CD4-positive, alpha-beta T cell treated with Interleukin-4 for 1 hour (primary cell): ENCODE data around the gene RNF222.
"Not testable (repeated sequence)": the region's sequence is repeated elsewhere in the genome, so short reads cannot be mapped to it uniquely, and the experiment has no call there.

Experiments used
- DNase-seq, 2 donors: peaks; one replicate each; pipeline ENCODE4 v3.0.0-alpha.2; 2020 to 2022

Gene RNF222

GRCh38 chr17:8377422-8377821 lies 20.2 kb downstream of the RNF222 start:
- DNase-seq: no peak

GRCh38 chr17:8376271-8377067 lies 21.2 kb downstream of the RNF222 start, which contains the start of gene KRABD2:
TSS of gene KRABD2 (minus strand) at chr17:8376704.
- DNase-seq: peak; percentile 89 to 90

- no peak for DNase-seq
Observed at GRCh38 chr17:8375738-8376259, 21.8 kb downstream of the RNF222 start.

- not testable (repeated sequence) for DNase-seq
Observed at GRCh38 chr17:8373856-8374255, 23.8 kb downstream of the RNF222 start.

GRCh38 chr17:8372422-8372821 lies 25.2 kb downstream of the RNF222 start:
- DNase-seq: no peak

GRCh38 chr17:8371786-8372185 lies 25.8 kb downstream of the RNF222 start:
- DNase-seq: no peak

- DNase-seq: no peak
Observed at GRCh38 chr17:8369944-8370343, 27.7 kb downstream of the RNF222 start.

GRCh38 chr17:8368193-8368592 lies 29.4 kb downstream of the RNF222 start:
- DNase-seq: no peak

- no peak for DNase-seq
Observed at GRCh38 chr17:8366231-8366630, 31.4 kb downstream of the RNF222 start.

- no peak for DNase-seq
Observed at GRCh38 chr17:8365143-8365542, 32.5 kb downstream of the RNF222 start.

- no peak for DNase-seq
Observed at GRCh38 chr17:8362651-8363332, 34.8 kb downstream of the RNF222 start.

- DNase-seq: no peak
Observed at GRCh38 chr17:8360751-8361150, 36.9 kb downstream of the RNF222 start.

- no peak for DNase-seq
Observed at GRCh38 chr17:8360260-8360659, 37.4 kb downstream of the RNF222 start.

GRCh38 chr17:8359769-8360168 lies 37.9 kb downstream of the RNF222 start:
- no peak for DNase-seq

GRCh38 chr17:8357910-8358309 lies 39.7 kb downstream of the RNF222 start:
- no peak for DNase-seq

- DNase-seq: no peak
Observed at GRCh38 chr17:8354236-8354635, 43.4 kb downstream of the RNF222 start.

- no peak for DNase-seq
Observed at GRCh38 chr17:8353736-8354135, 43.9 kb downstream of the RNF222 start.

GRCh38 chr17:8350339-8350738 lies 47.3 kb downstream of the RNF222 start:
- no peak for DNase-seq

- DNase-seq: not testable (repeated sequence)
Observed at GRCh38 chr17:8347001-8347400, 50.6 kb downstream of the RNF222 start.

- no peak for DNase-seq
Observed at GRCh38 chr17:8345951-8346665, 51.5 kb downstream of the RNF222 start.

- no peak for DNase-seq
Observed at GRCh38 chr17:8345052-8345690, 52.5 kb downstream of the RNF222 start.

- no peak for DNase-seq
Observed at GRCh38 chr17:8341456-8341855, 56.2 kb downstream of the RNF222 start.
